ENCODE results near the gene KDM8. TPM values are rescaled to one million over a fixed set of nuclear protein-coding genes. Genes with fewer than 3 reads are reported as not detected.

The KDM8 gene
- total RNA-seq, 1 donor from 2014 or later: 3.2 TPM

GRCh38 chr16:27234603-27235002, 31.3 kb downstream of the KDM8 start:
- TF ChIP-seq CTCF (IDR thresholded peaks at IDR 0.05; ENCODE audit: borderline replicate concordance): no peak
- Histone ChIP-seq H3K9me3 (replicated peaks) (no peaks in the 10 kb centered on the region), H3K4me3 (no peak overlapping the region), H3K4me1 (peaks cover 59% of the 10 kb centered on the region), H3K27ac (replicated peaks) (peak overlapping the region; percentile 73), H3K36me3 (peaks cover 31% of the 10 kb centered on the region), H3K27me3 (ENCODE audit: low read depth) (no peaks in the 10 kb centered on the region)
- intact Hi-C loops (cut with micrococcal nuclease): no loop called here
- no peak for DNase-seq

GRCh38 chr16:27235055-27235937, 32.0 kb downstream of the KDM8 start:
- H3K9me3 ChIP-seq (replicated peaks): no peaks in the 10 kb centered on the region
- H3K27me3 ChIP-seq (ENCODE audit: low read depth): no peaks in the 10 kb centered on the region
- peak overlapping the region; percentile 73 for H3K27ac ChIP-seq (replicated peaks)
- intact Hi-C loops (cut with micrococcal nuclease): no loop called here
- H3K4me1 ChIP-seq: peaks cover 54% of the 10 kb centered on the region
- TF ChIP-seq CTCF (IDR thresholded peaks at IDR 0.05; ENCODE audit: borderline replicate concordance): peak; percentile 86
- peak; percentile 89 for DNase-seq
- peak overlapping the region; percentile 30 for H3K4me3 ChIP-seq
- H3K36me3 ChIP-seq: peaks cover 31% of the 10 kb centered on the region

GRCh38 chr16:27235938-27236245, 32.6 kb downstream of the KDM8 start:
- peaks cover 31% of the 10 kb centered on the region for H3K36me3 ChIP-seq
- no peak overlapping the region for H3K4me3 ChIP-seq
- peak overlapping the region; percentile 73 for H3K27ac ChIP-seq (replicated peaks)
- H3K9me3 ChIP-seq (replicated peaks): no peaks in the 10 kb centered on the region
- no peak for TF ChIP-seq CTCF (IDR thresholded peaks at IDR 0.05; ENCODE audit: borderline replicate concordance)
- DNase-seq: no peak
- peaks cover 51% of the 10 kb centered on the region for H3K4me1 ChIP-seq
- intact Hi-C loops (cut with micrococcal nuclease): no loop called here
- H3K27me3 ChIP-seq (ENCODE audit: low read depth): no peaks in the 10 kb centered on the region

- Histone ChIP-seq H3K36me3 (peaks cover 24% of the 10 kb centered on the region), H3K27me3 (ENCODE audit: low read depth) (no peaks in the 10 kb centered on the region), H3K4me1 (peaks cover 56% of the 10 kb centered on the region), H3K27ac (replicated peaks) (peak overlapping the region; percentile 71), H3K4me3 (no peak overlapping the region), H3K9me3 (replicated peaks) (no peaks in the 10 kb centered on the region)
- no peak for TF ChIP-seq CTCF (IDR thresholded peaks at IDR 0.05; ENCODE audit: borderline replicate concordance)
- DNase-seq: no peak
- intact Hi-C loops (cut with micrococcal nuclease): no loop called here
These were observed 33.4 kb downstream of the KDM8 start for GRCh38 chr16:27236635-27237218.

- H3K27ac ChIP-seq (replicated peaks): peak overlapping the region; percentile 71
- no peaks in the 10 kb centered on the region for H3K9me3 ChIP-seq (replicated peaks)
- DNase-seq: no peak
- no peak overlapping the region for H3K4me3 ChIP-seq
- TF ChIP-seq CTCF (IDR thresholded peaks at IDR 0.05; ENCODE audit: borderline replicate concordance): no peak
- H3K27me3 ChIP-seq (ENCODE audit: low read depth): no peaks in the 10 kb centered on the region
- H3K4me1 ChIP-seq: peaks cover 63% of the 10 kb centered on the region
- peaks cover 17% of the 10 kb centered on the region for H3K36me3 ChIP-seq
- intact Hi-C loops (cut with micrococcal nuclease): no loop called here
These were observed 34.1 kb downstream of the KDM8 start for GRCh38 chr16:27237219-27238015.
